Transverse colon (tissue), 3 donors: ENCODE measurements around the gene PDLIM1.

Experiments
- CTCF ChIP-seq, 5 experiments: fragments of 200-600 bp in 3 of 5; fragments of 450-650 bp in 2 of 5; sonication (generic) in 3 of 5; IDR thresholded peaks; 1 replicate in 2 of 5; 2 replicates in 3 of 5; pipeline ENCODE4 v1.5.1; 2016 to 2017; ENCODE audit warnings: antibody characterized with exemption in 5 of 5, inconsistent platforms in 3 of 5, mild to moderate bottlenecking in 2 of 5, moderate library complexity in 1 of 5
- POLR2A ChIP-seq: fragments of 450-650 bp; IDR thresholded peaks from one replicate; pipeline ENCODE4 v1.6.1; 2016; ENCODE audit warnings: antibody characterized with exemption, mild to moderate bottlenecking, moderate library complexity

GRCh38 chr10:95333997-95334804 is 43.4 kb upstream of the PDLIM1 start:
- no peak for TF ChIP-seq CTCF (IDR thresholded peaks at IDR 0.05)
- no peak for TF ChIP-seq POLR2A
